ENCODE measurements around the gene UEVLD. TPM values are rescaled to one million over a fixed set of nuclear protein-coding genes. Genes with fewer than 3 reads are reported as not detected.

The UEVLD gene
- total and polyA plus RNA-seq, 4 donors, result 5.7 to 15.5 (median 6.7) TPM

GRCh38 chr11:18578975-18579598 is 9.4 kb downstream of the UEVLD start:
- DNase-seq (ENCODE audit: low spot score), result no peak
- Histone ChIP-seq H3K4me3 (ENCODE audit: low read depth in 1 of 3, low read length in 3 of 3) (no peak overlapping the region), H3K9me3 (ENCODE audit: control insufficient read depth in 4 of 4, low read length in 3 of 4) (no peaks in the 10 kb centered on the region), H3K36me3 (ENCODE audit: control insufficient read depth in 4 of 4, insufficient read depth in 3 of 4, low read depth in 1 of 4, low read length in 3 of 4) (peaks cover 0 to 10% (median 4%) of the 10 kb centered on the region in 4 donors), H3K27me3 (ENCODE audit: control insufficient read depth in 4 of 4, insufficient read depth in 4 of 4, low read length in 3 of 4) (no peaks in the 10 kb centered on the region), H3K9ac (ENCODE audit: low read depth in 1 of 2, low read length in 2 of 2) (no peak overlapping the region), H3K27ac (ENCODE audit: low read depth in 1 of 2, low read length in 2 of 2) (no peak overlapping the region), H3K4me1 (ENCODE audit: control insufficient read depth in 4 of 4, insufficient read depth in 4 of 4, low read length in 3 of 4) (no peaks in the 10 kb centered on the region)
- no peak for TF ChIP-seq YY1 (IDR thresholded peaks at IDR 0.05)
- no peak for TF ChIP-seq FOXA1 (IDR thresholded peaks at IDR 0.05)
- TF ChIP-seq HNF4G (IDR thresholded peaks at IDR 0.05), result no peak
- no peak for TF ChIP-seq RAD21 (IDR thresholded peaks at IDR 0.05)
- TF ChIP-seq, protein P1, sequence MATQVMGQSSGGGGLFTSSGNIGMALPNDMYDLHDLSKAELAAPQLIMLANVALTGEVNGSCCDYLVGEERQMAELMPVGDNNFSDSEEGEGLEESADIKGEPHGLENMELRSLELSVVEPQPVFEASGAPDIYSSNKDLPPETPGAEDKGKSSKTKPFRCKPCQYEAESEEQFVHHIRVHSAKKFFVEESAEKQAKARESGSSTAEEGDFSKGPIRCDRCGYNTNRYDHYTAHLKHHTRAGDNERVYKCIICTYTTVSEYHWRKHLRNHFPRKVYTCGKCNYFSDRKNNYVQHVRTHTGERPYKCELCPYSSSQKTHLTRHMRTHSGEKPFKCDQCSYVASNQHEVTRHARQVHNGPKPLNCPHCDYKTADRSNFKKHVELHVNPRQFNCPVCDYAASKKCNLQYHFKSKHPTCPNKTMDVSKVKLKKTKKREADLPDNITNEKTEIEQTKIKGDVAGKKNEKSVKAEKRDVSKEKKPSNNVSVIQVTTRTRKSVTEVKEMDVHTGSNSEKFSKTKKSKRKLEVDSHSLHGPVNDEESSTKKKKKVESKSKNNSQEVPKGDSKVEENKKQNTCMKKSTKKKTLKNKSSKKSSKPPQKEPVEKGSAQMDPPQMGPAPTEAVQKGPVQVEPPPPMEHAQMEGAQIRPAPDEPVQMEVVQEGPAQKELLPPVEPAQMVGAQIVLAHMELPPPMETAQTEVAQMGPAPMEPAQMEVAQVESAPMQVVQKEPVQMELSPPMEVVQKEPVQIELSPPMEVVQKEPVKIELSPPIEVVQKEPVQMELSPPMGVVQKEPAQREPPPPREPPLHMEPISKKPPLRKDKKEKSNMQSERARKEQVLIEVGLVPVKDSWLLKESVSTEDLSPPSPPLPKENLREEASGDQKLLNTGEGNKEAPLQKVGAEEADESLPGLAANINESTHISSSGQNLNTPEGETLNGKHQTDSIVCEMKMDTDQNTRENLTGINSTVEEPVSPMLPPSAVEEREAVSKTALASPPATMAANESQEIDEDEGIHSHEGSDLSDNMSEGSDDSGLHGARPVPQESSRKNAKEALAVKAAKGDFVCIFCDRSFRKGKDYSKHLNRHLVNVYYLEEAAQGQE (IDR thresholded peaks at IDR 0.05), result no peak
- no peak for TF ChIP-seq RXRA (IDR thresholded peaks at IDR 0.05)
- TF ChIP-seq GABPA (IDR thresholded peaks at IDR 0.05 in 1 of 2, conservative IDR thresholded peaks at IDR 0.05 in 1 of 2), result no peak
- TF ChIP-seq JUND (IDR thresholded peaks at IDR 0.05), result no peak
- TF ChIP-seq EGR1 (IDR thresholded peaks at IDR 0.05; ENCODE audit: low read depth in 2 of 2), result no peak
- 80% methylated on average over 14 of the region's 14 CpGs for WGBS

- 31% methylated on average over 1 of the region's 1 CpG for WGBS
- Histone ChIP-seq H3K9me3 (ENCODE audit: control insufficient read depth in 4 of 4, low read length in 3 of 4) (no peaks in the 10 kb centered on the region), H3K9ac (ENCODE audit: low read depth in 1 of 2, low read length in 2 of 2) (no peak overlapping the region), H3K27me3 (ENCODE audit: control insufficient read depth in 4 of 4, insufficient read depth in 4 of 4, low read length in 3 of 4) (no peaks in the 10 kb centered on the region), H3K27ac (ENCODE audit: low read depth in 1 of 2, low read length in 2 of 2) (no peak overlapping the region), H3K4me3 (ENCODE audit: low read depth in 1 of 3, low read length in 3 of 3) (no peak overlapping the region), H3K4me1 (ENCODE audit: control insufficient read depth in 4 of 4, insufficient read depth in 4 of 4, low read length in 3 of 4) (no peaks in the 10 kb centered on the region), H3K36me3 (ENCODE audit: control insufficient read depth in 4 of 4, insufficient read depth in 3 of 4, low read depth in 1 of 4, low read length in 3 of 4) (peaks cover 0 to 16% (median 9%) of the 10 kb centered on the region in 4 donors)
- TF ChIP-seq CTCF (IDR thresholded peaks at IDR 0.05; ENCODE audit: low read depth, low read length, missing input control) (no peak), JUND (IDR thresholded peaks at IDR 0.05) (no peak), EGR1 (IDR thresholded peaks at IDR 0.05; ENCODE audit: low read depth in 2 of 2) (no peak), GABPA (IDR thresholded peaks at IDR 0.05 in 1 of 2, conservative IDR thresholded peaks at IDR 0.05 in 1 of 2) (no peak), YY1 (IDR thresholded peaks at IDR 0.05) (no peak), TAF1 (conservative IDR thresholded peaks at IDR 0.05) (no peak), SP1 (IDR thresholded peaks at IDR 0.05) (no peak), RXRA (IDR thresholded peaks at IDR 0.05) (no peak), RAD21 (IDR thresholded peaks at IDR 0.05) (no peak)
- TF ChIP-seq, protein P2, sequence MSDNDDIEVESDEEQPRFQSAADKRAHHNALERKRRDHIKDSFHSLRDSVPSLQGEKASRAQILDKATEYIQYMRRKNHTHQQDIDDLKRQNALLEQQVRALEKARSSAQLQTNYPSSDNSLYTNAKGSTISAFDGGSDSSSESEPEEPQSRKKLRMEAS (IDR thresholded peaks at IDR 0.05), result no peak
- TF ChIP-seq, protein P3, sequence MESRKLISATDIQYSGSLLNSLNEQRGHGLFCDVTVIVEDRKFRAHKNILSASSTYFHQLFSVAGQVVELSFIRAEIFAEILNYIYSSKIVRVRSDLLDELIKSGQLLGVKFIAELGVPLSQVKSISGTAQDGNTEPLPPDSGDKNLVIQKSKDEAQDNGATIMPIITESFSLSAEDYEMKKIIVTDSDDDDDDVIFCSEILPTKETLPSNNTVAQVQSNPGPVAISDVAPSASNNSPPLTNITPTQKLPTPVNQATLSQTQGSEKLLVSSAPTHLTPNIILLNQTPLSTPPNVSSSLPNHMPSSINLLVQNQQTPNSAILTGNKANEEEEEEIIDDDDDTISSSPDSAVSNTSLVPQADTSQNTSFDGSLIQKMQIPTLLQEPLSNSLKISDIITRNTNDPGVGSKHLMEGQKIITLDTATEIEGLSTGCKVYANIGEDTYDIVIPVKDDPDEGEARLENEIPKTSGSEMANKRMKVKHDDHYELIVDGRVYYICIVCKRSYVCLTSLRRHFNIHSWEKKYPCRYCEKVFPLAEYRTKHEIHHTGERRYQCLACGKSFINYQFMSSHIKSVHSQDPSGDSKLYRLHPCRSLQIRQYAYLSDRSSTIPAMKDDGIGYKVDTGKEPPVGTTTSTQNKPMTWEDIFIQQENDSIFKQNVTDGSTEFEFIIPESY (IDR thresholded peaks at IDR 0.05), result no peak
- no peak for DNase-seq (ENCODE audit: low spot score)
Measured at GRCh38 chr11:18575361-18575760, 13.2 kb downstream of the UEVLD start.
